Mesodermal cell (in vitro differentiated cells): ENCODE data around the gene SMG9.
"Not testable (repeated sequence)": the region's sequence is repeated elsewhere in the genome, so short reads cannot be mapped to it uniquely, and the experiment has no call there.

Experiments used
- H3K27ac ChIP-seq: 2 replicates; pipeline ENCODE4 v1.7.0; 2013; ENCODE audit warnings: mild to moderate bottlenecking, low read depth, low read length, moderate library complexity; ENCODE audit not compliant: severe bottlenecking
- H3K36me3 ChIP-seq: 2 replicates; pipeline ENCODE4 v1.7.1; 2013; ENCODE audit warnings: mild to moderate bottlenecking, low read length, moderate library complexity; ENCODE audit not compliant: control insufficient read depth, insufficient read depth
- H3K4me1 ChIP-seq: one replicate; pipeline ENCODE4 v1.7.1; 2013; ENCODE audit warnings: mild to moderate bottlenecking, low read length; ENCODE audit not compliant: insufficient read depth, control insufficient read depth, poor library complexity, severe bottlenecking
- H3K4me3 ChIP-seq: 2 replicates; pipeline ENCODE4 v1.7.0; 2013; ENCODE audit warnings: low read length, control low read depth, mild to moderate bottlenecking; ENCODE audit not compliant: insufficient read depth, poor library complexity, severe bottlenecking; ENCODE audit errors: extremely low read depth
- H3K9me3 ChIP-seq: 2 replicates; pipeline ENCODE4 v1.7.1; 2013; ENCODE audit warnings: mild to moderate bottlenecking, low read length, moderate library complexity; ENCODE audit not compliant: control insufficient read depth
- WGBS, 2 experiments: methylation state at CpG; one replicate each; pipeline ENCODE4 v1.1.5; 2013; ENCODE audit warnings: missing lambda C conversion rate in 2 of 2; ENCODE audit not compliant: insufficient coverage in 2 of 2; 5-methylcytosine and 5-hydroxymethylcytosine counted together

The SMG9 gene

DNA sequence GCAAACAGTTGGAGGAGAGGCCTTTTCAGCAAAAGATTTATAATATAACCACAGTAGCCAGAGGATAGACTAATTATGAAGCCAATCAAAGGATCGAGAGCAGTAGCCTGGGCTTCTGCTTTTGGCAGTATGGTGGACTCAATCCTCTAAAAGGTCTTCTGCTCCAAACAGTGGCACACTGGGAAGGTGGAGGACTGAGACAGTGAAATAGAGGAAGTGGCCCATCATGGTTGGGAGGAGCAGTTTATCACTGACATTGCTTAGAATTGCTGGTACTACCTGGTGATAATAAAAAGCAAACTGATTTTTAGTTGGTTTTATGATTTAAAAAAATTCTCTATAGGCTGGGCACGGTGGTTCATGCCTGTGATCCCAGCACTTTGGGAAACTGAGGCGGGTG, 63.9 kb downstream of the SMG9 start:
- H3K9me3 ChIP-seq, result peaks cover 24% of the 10 kb centered on the region
- H3K36me3 ChIP-seq, result no peaks in the 10 kb centered on the region
- 84 to 87% methylated on average over 2 to 3 of the region's 3 CpGs for WGBS, 2 experiments
- no peak overlapping the region for H3K27ac ChIP-seq
- no peaks in the 10 kb centered on the region for H3K4me1 ChIP-seq
- H3K4me3 ChIP-seq, result no peak overlapping the region

DNA sequence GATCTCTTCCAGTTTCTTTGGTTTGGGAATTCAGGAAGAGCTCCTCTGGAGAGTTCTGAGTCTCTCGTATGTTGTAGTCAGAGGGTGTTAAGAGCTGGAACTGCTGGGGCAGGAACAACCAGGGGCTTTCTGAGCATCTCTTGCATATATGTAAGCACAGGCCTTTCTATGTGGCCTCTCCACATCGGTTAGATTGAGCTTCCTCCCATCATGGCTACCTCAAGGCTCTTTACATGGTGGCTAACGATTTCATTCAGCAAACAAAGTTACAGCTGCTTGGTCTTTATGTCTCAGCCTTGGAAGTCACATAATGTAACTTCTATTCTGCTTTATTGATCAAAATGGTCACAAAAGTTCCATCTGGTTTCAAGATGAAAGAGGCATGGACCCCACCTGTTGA, 64.3 kb downstream of the SMG9 start:
- no peaks in the 10 kb centered on the region for H3K4me1 ChIP-seq
- 67 to 69% methylated on average over 3 of the region's 3 CpGs for WGBS, 2 experiments
- H3K9me3 ChIP-seq, result peaks cover 24% of the 10 kb centered on the region
- H3K27ac ChIP-seq, result no peak overlapping the region
- no peak overlapping the region for H3K4me3 ChIP-seq
- no peaks in the 10 kb centered on the region for H3K36me3 ChIP-seq

DNA sequence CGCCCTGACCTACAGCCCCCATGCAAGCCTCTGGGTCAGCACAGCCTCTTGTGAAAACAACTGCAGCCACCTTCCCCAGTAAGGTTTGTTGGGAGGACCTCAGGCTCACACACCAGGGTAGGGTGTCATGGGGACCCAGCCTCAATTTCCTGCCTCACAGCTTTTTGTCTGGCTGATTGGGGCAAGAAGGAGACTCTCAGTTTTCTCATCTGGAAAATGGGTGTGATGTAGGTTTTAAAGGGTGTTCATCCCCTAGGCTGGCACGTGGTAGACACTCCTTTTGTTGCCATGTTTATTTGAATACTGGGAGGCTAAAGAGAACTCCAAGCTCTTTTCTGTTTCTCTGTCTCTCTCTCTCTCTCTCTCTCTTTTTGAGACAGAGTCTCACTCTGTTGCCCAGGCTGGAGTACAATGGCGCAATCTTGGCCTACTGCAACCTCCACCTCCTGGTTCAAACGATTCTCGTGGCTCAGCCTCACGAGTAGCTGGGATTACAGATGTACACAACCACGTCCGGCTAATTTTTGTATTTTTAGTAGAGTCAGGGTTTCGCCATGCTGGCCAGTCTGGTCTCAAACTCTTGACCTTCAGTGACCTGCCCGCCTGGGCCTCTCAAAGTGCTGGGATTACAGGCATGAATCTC, 66.6 kb downstream of the SMG9 start:
- peaks cover 24% of the 10 kb centered on the region for H3K9me3 ChIP-seq
- H3K4me3 ChIP-seq, result no peak overlapping the region
- no peak overlapping the region for H3K27ac ChIP-seq
- H3K4me1 ChIP-seq, result no peaks in the 10 kb centered on the region
- no peaks in the 10 kb centered on the region for H3K36me3 ChIP-seq
- WGBS, 2 experiments, result 86 to 91% methylated on average over 8 of the region's 10 CpGs

DNA sequence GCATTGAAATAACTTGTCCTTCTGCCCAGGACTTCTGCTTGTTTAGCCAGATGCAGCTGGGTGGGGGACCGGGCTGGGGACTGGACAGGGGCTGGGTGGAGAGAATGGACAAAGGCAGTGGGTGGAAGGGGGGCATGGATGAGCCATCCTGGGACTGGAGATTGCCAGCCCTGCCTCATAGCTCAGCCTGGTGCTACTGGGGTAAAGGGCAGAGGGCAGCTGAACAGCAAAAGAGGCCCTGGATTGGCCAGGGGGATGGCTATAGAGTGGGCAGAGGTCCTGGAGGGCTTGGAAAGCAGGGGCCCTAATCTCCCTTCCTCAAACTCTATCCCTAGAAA, 67.1 kb downstream of the SMG9 start:
- Histone ChIP-seq H3K9me3 (peaks cover 24% of the 10 kb centered on the region), H3K27ac (no peak overlapping the region), H3K36me3 (no peaks in the 10 kb centered on the region), H3K4me1 (no peaks in the 10 kb centered on the region), H3K4me3 (no peak overlapping the region)
- 100% methylated on average over 1 of the region's 1 CpG for WGBS, 2 experiments

DNA sequence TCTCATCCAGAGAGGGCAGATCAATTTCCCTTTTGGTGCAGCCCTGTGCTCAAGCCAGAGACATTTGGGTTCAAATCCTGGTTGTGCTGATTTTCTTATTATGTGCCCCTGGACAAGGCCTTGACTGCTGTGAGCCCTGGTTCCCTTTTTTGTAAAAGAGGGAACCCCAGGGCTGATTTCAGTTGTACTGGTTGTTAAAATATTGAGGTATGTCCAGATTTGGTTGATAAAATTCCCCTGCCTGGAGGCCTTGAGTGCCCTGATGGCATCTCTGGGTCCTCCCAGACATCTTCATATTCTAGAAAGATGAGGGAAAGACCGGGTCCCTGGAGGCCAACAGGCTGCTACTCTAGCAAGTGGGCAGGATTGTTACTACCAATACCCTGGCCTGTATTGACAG, 70.4 kb downstream of the SMG9 start:
- 83 to 100% methylated on average over 1 of the region's 1 CpG for WGBS, 2 experiments
- Histone ChIP-seq H3K9me3 (no peaks in the 10 kb centered on the region), H3K4me1 (no peaks in the 10 kb centered on the region), H3K4me3 (no peak overlapping the region), H3K36me3 (no peaks in the 10 kb centered on the region), H3K27ac (no peak overlapping the region)

DNA sequence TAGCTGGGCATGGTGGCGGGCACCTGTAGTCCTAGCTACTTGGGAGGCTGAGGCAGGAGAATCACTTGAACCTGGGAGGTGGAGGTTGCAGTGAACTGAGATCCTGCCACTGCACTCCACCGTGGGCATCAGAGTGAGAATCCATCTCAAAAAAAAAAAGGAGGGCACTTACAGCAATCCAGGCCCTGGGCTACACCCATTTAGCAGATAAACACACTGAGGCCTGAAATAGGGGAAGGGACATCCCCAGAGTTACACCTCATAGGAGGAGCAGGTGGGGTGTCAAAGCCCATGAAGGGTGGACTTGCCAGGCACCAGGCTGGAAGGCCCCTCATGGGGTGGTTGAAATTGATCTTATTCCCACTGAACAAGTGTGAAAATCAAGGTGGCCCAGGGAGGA, 70.9 kb downstream of the SMG9 start:
- Histone ChIP-seq H3K4me3 (no peak overlapping the region), H3K9me3 (no peaks in the 10 kb centered on the region), H3K4me1 (no peaks in the 10 kb centered on the region), H3K36me3 (no peaks in the 10 kb centered on the region), H3K27ac (no peak overlapping the region)
- WGBS, 2 experiments, result 80 to 83% methylated on average over 1 to 2 of the region's 2 CpGs

DNA sequence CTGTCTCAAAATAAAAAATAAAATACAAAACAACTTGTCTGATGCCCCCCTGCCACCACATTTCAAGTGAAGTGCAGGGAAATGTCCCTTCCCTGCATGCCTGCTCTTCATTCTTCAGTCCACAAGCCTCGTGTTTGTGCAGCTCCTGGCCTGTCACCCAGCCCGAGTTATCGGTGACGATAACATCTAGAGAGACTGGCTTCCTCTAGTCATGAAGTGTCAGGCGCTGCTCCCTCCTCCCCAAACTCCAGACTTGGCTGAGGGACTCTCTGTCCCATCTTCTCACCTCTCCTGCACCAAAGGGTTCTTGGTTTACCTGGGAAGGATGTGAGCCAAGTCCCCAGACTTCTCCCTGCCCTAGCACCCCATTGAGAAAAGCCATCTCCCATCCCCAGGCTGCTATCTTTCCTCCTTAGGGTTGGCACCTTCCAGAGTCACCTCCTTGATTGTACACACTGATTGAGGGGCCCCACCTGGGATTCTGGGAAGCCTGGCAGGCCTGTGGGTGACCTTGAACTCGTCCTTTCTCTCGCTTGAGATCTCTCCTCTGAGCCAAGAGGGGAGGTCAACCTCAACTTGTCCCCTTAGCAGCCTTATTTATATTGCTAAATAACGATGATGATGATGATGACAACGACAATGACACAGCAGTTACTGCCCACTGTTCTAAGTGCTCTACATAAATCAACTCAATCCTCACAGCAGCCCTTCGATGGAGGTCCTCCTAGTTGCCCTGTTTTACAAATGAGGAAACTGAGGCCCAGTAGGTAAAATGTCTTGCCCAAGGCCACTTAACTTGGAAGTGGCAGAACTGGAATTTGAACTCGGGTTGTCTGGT, 71.7 kb downstream of the SMG9 start:
- H3K27ac ChIP-seq, result no peak overlapping the region
- WGBS, 2 experiments, result 80 to 81% methylated on average over 8 to 9 of the region's 11 CpGs
- no peak overlapping the region for H3K4me3 ChIP-seq
- no peaks in the 10 kb centered on the region for H3K9me3 ChIP-seq
- H3K4me1 ChIP-seq, result peaks cover 3% of the 10 kb centered on the region
- H3K36me3 ChIP-seq, result no peaks in the 10 kb centered on the region

DNA sequence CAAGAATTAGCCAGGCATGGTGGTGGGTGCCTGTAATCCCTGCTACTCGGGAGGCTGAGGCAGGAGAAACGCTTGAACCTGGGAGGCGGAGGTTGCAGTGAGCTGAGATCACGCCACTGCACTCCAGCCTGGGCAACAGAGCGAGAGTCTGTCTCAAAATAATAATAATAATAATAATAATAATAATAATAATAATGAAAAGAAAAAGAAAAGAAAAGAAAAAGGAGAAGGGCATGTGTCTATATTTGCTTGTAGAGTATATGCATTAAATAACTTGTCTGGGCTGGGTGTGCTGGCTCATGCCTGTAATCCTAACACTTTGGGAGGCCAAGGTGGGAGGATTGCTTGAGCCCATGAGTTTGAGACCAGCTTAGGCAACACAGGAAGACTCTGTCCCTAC, 72.5 kb downstream of the SMG9 start:
- H3K27ac ChIP-seq, H3K4me3 ChIP-seq, H3K4me1 ChIP-seq, H3K36me3 ChIP-seq, H3K9me3 ChIP-seq: not testable (repeated sequence)
- 100% methylated on average over 2 of the region's 5 CpGs; no CpG with 5 or more reads in 1 of the 2 experiments for WGBS, 2 experiments

DNA sequence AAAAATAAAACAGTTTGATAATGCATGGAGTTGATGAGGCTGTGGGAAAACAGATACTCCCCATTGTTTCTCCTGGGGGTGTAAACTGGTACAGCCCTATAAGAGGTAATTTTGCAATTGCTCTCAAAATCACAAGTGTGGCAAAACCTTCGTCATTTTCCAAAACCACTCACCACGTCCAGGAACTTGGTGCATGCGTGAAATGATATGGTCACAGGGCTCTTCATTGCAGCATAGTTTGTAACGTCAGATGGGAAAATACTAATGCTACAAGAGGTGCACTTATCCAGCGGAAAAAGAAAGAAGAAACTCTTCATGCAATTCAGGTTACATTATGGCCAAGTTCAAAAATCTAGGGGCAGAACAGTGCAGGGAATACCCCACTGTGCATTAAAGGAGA, 72.9 kb downstream of the SMG9 start:
- H3K9me3 ChIP-seq, result no peaks in the 10 kb centered on the region
- WGBS, 2 experiments, result 95 to 98% methylated on average over 5 of the region's 5 CpGs
- no peaks in the 10 kb centered on the region for H3K36me3 ChIP-seq
- H3K27ac ChIP-seq, result no peak overlapping the region
- H3K4me3 ChIP-seq, result no peak overlapping the region
- H3K4me1 ChIP-seq, result peaks cover 3% of the 10 kb centered on the region

DNA sequence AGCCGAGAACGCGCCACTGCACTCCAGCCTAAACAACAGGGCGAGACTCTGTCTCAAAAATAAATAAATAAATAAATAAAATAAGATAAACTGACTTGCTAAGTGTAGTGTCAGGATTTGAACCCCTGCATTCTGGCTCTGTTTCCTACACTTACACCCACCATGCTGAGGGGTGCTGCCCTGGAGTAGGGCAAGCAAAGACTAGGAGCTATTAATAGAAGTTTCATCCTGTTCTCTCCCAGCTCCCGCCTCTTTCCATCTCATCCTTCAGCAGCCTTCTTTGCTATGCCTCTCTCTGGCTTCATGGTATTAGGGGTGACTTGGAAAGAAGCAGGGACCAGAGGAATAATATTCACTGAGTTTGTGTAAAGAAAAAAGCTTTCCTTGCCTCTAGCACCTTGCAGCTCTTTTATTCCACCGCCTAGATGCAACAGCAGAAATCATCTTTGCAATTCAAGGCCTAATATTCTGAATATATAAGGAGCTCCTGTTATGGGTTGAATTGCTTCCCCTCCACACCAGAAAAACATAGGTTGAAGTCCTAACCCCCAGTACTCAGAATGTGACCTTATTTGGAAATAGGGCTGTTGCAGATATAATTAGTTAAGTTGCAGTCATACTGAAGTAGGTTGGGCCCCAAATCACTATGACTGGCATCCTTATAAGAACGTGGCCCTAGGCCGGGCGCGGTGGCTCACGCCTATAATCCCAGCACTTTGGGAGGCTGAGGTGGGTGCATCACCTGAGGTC, 76.1 kb downstream of the SMG9 start:
- Histone ChIP-seq H3K36me3 (no peaks in the 10 kb centered on the region), H3K4me1 (peaks cover 14% of the 10 kb centered on the region), H3K9me3 (no peaks in the 10 kb centered on the region), H3K27ac (no peak overlapping the region), H3K4me3 (no peak overlapping the region)
- WGBS, 2 experiments, result 96 to 100% methylated on average over 4 to 5 of the region's 11 CpGs
